Gastrocnemius medialis (tissue), 4 donors: ENCODE measurements around the gene PRKD1. TPM values are rescaled to one million over a fixed set of nuclear protein-coding genes. Genes with fewer than 3 reads are reported as not detected.

ENCODE experiments used
- ATAC-seq, 2 donors: fragments of 150-250 bp; one replicate each; pipeline ENCODE4 v1.9.1; 2016
- DNase-seq, 2 donors: peaks; one replicate each; pipeline ENCODE4 v3.0.0-alpha.2; 2019
- H3K27ac ChIP-seq, 4 donors: fragments of 200-600 bp; sonication (generic); 1 replicate in 1 of 4; 2 replicates in 3 of 4; pipeline ENCODE4 v1.5.1; 2016 to 2018; ENCODE audit warnings: mild to moderate bottlenecking in 2 of 4, moderate library complexity in 1 of 4
- H3K27me3 ChIP-seq, 3 donors: fragments of 200-600 bp; sonication (generic) in 2 of 3; 1 replicate in 1 of 3; 2 replicates in 2 of 3; pipeline versions ENCODE4 v1.5.1 to v1.6.0; 2016 to 2019; ENCODE audit warnings: mild to moderate bottlenecking in 1 of 3, moderate library complexity in 1 of 3
- H3K36me3 ChIP-seq, 2 donors: fragments of 200-600 bp; sonication (generic) in 1 of 2; one replicate each; pipeline ENCODE4 v1.5.1; 2017 to 2018
- H3K4me1 ChIP-seq, 2 donors: fragments of 200-600 bp; sonication (generic) in 1 of 2; one replicate each; pipeline ENCODE4 v1.5.1; 2016 to 2017; ENCODE audit warnings: mild to moderate bottlenecking in 2 of 2
- H3K4me3 ChIP-seq, 4 donors: fragments of 200-600 bp; sonication (generic) in 3 of 4; 1 replicate in 1 of 4; 2 replicates in 3 of 4; pipeline ENCODE4 v1.5.1; 2016 to 2019; ENCODE audit warnings: mild to moderate bottlenecking in 2 of 4
- H3K9me3 ChIP-seq, 3 donors: fragments of 200-600 bp; sonication (generic) in 2 of 3; 1 replicate in 1 of 3; 2 replicates in 2 of 3; pipeline ENCODE4 v1.5.1; 2016 to 2019
- CTCF ChIP-seq, 5 experiments: fragments of 450-650 bp in 3 of 5; fragments of 200-600 bp in 2 of 5; sonication (generic) in 2 of 5; IDR thresholded peaks in 4 of 5; conservative IDR thresholded peaks in 1 of 5; 1 replicate in 4 of 5; 2 replicates in 1 of 5; pipeline ENCODE4 v1.5.1; 2016 to 2019; ENCODE audit warnings: antibody characterized with exemption in 5 of 5, mild to moderate bottlenecking in 3 of 5, moderate library complexity in 3 of 5
- POLR2A ChIP-seq, 2 donors: fragments of 450-650 bp; IDR thresholded peaks; one replicate each; pipeline ENCODE4 v1.6.1; 2017; ENCODE audit warnings: antibody characterized with exemption in 2 of 2, mild to moderate bottlenecking in 2 of 2, moderate library complexity in 2 of 2
- in situ Hi-C, 4 donors: fragments of 200-750 bp; cut with MboI; loops; one replicate each; pipeline versions ENCODE4 v1.15.0 to v1.8.0; 2017; ENCODE audit warnings: low sequenced_read_pairs in 4 of 4
- intact Hi-C: fragments of 100-400 bp; cut with DNase I; formaldehyde crosslinking; loops from one replicate; pipeline ENCODE4 v1.15.1; 2023; ENCODE audit warnings: low total_unique reads
- total RNA-seq, 4 donors: library from RNA; depleted of rRNA; stranded (reverse); fragments of >200 nt; gene quantifications; one replicate each; pipeline versions ENCODE4 v1.1.0 to v1.2.3, GENCODE V29; 2016

The PRKD1 gene
- total RNA-seq, 4 donors from 2014 or later: 1.5 to 4.1 (median 1.7) TPM

- in situ Hi-C loops (no loop called here), intact Hi-C loops (no loop called here)
- no peak for DNase-seq
Observed at GRCh38 chr14:29687866-29688265, 239.8 kb downstream of the PRKD1 start.

GRCh38 chr14:29687071-29687765 is 240.4 kb downstream of the PRKD1 start:
- DNase-seq: no peak
- TF ChIP-seq CTCF (IDR thresholded peaks at IDR 0.05 in 4 of 5, conservative IDR thresholded peaks at IDR 0.05 in 1 of 5): no peak
- no peaks in the 10 kb centered on the region for H3K9me3 ChIP-seq
- in situ Hi-C loops: no loop called here
- peaks cover 0 to 2% of the 10 kb centered on the region in 2 donors for H3K4me1 ChIP-seq
- intact Hi-C loops: no loop called here
- H3K4me3 ChIP-seq: no peak overlapping the region
- H3K36me3 ChIP-seq: no peaks in the 10 kb centered on the region
- no peak for ATAC-seq
- H3K27me3 ChIP-seq: no peaks in the 10 kb centered on the region
- no peak overlapping the region for H3K27ac ChIP-seq

More at GRCh38 chr14:29687866-29688265, 239.8 kb downstream of the PRKD1 start:
- H3K4me3 ChIP-seq: no peak overlapping the region
- peaks cover 0 to under 1% of the 10 kb centered on the region in 2 donors for H3K4me1 ChIP-seq
- H3K9me3 ChIP-seq: no peaks in the 10 kb centered on the region
- ATAC-seq: no peak
- H3K27ac ChIP-seq: no peak overlapping the region
- H3K27me3 ChIP-seq: no peaks in the 10 kb centered on the region
- no peak for TF ChIP-seq POLR2A (IDR thresholded peaks at IDR 0.05)
- no peak for TF ChIP-seq CTCF (IDR thresholded peaks at IDR 0.05 in 4 of 5, conservative IDR thresholded peaks at IDR 0.05 in 1 of 5)
- no peaks in the 10 kb centered on the region for H3K36me3 ChIP-seq

DNA sequence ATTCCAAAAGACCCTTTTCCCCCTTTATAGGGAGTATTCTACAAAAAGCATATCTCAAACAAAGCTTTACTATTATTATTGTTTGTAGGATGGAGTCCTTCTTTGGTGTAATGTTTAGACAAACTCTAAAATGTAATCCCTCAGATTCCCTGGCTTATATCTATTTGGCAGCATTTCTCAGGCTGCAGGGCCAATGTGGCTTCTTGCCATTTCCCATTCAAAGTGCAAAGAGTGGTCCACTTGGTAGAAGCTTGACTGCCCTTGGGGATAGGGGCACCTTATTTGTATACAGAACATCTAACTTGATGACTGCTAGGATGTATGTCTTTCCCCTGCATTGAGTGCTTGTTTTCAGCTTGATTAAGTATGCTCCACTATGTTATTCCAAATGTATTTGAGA is 242.7 kb downstream of the PRKD1 start:
- intact Hi-C loops (no loop called here), in situ Hi-C loops (no loop called here)
- Histone ChIP-seq H3K4me1 (peaks cover 0 to 2% of the 10 kb centered on the region in 2 donors), H3K4me3 (no peak overlapping the region), H3K36me3 (no peaks in the 10 kb centered on the region), H3K9me3 (no peaks in the 10 kb centered on the region), H3K27ac (no peak overlapping the region), H3K27me3 (no peaks in the 10 kb centered on the region)
- ATAC-seq (no peak), DNase-seq (no peak)
- TF ChIP-seq POLR2A (IDR thresholded peaks at IDR 0.05) (no peak), CTCF (IDR thresholded peaks at IDR 0.05 in 4 of 5, conservative IDR thresholded peaks at IDR 0.05 in 1 of 5) (no peak)

- H3K9me3 ChIP-seq: no peaks in the 10 kb centered on the region
- H3K27me3 ChIP-seq: no peaks in the 10 kb centered on the region
- ATAC-seq (no peak), DNase-seq (no peak)
- H3K4me3 ChIP-seq: no peak overlapping the region
- H3K4me1 ChIP-seq: peaks cover 0 to 2% of the 10 kb centered on the region in 2 donors
- intact Hi-C loops (no loop called here), in situ Hi-C loops (no loop called here)
- H3K36me3 ChIP-seq: no peaks in the 10 kb centered on the region
- TF ChIP-seq POLR2A (IDR thresholded peaks at IDR 0.05) (no peak), CTCF (IDR thresholded peaks at IDR 0.05 in 4 of 5, conservative IDR thresholded peaks at IDR 0.05 in 1 of 5) (no peak)
- H3K27ac ChIP-seq: no peak overlapping the region
Observed at GRCh38 chr14:29682789-29683188, 244.9 kb downstream of the PRKD1 start.

- peaks cover 0 to 2% of the 10 kb centered on the region in 2 donors for H3K4me1 ChIP-seq
- H3K4me3 ChIP-seq: no peak overlapping the region
- no peaks in the 10 kb centered on the region for H3K9me3 ChIP-seq
- H3K36me3 ChIP-seq: no peaks in the 10 kb centered on the region
- no peak for DNase-seq
- intact Hi-C loops (no loop called here), in situ Hi-C loops (no loop called here)
- TF ChIP-seq CTCF (IDR thresholded peaks at IDR 0.05 in 4 of 5, conservative IDR thresholded peaks at IDR 0.05 in 1 of 5): no peak
- TF ChIP-seq POLR2A (IDR thresholded peaks at IDR 0.05): no peak
- no peak for ATAC-seq
- no peaks in the 10 kb centered on the region for H3K27me3 ChIP-seq
- no peak overlapping the region for H3K27ac ChIP-seq
Observed at GRCh38 chr14:29681316-29681715, 246.3 kb downstream of the PRKD1 start.
